IMR-90 (cell line): ENCODE measurements around the gene LAMA3.

Experiments
- CHD1 ChIP-seq: IDR thresholded peaks from 2 replicates; pipeline ENCODE4 v1.6.1; 2012; ENCODE audit warnings: low read depth, low read length, improper control_type of control experiment
- CTCF ChIP-seq: conservative IDR thresholded peaks from 2 replicates; pipeline ENCODE4 v1.5.1; 2012; ENCODE audit warnings: mild to moderate bottlenecking, low read depth, low read length, improper control_type of control experiment
- POLR2A ChIP-seq: IDR thresholded peaks from 2 replicates; pipeline ENCODE4 v1.6.1; 2012; ENCODE audit warnings: mild to moderate bottlenecking, low read depth, low read length
- RAD21 ChIP-seq: IDR thresholded peaks from 2 replicates; pipeline ENCODE4 v1.6.1; 2012; ENCODE audit warnings: low read length, improper control_type of control experiment

- TF ChIP-seq CTCF (no peak), POLR2A (no peak), RAD21 (no peak), CHD1 (no peak)
Observed at GRCh38 chr18:23936381-23936958, 247.2 kb downstream of the LAMA3 start.
